Motor neuron (in vitro differentiated cells): ENCODE data around the gene CDO1. TPM values are rescaled to one million over a fixed set of nuclear protein-coding genes. Genes with fewer than 3 reads are reported as not detected.

Experiments used
- ATAC-seq, 8 experiments: fragments of 200-7000 bp; cut with Tn5 transposase; replicated peaks in 6 of 8; 2 replicates each; pipeline ENCODE4 v1.8.0; 2021; ENCODE audit warnings: mild to moderate bottlenecking in 8 of 8, moderate library complexity in 8 of 8
- H3K27ac ChIP-seq, 2 donors: fragments of 250-450 bp; sonication (Bioruptor Pico); 2 replicates each; pipeline ENCODE4 v1.9.0; 2021; ENCODE audit warnings: antibody characterized with exemption in 2 of 2, mild to moderate bottlenecking in 2 of 2, moderate library complexity in 1 of 2
- H3K4me1 ChIP-seq, 2 donors: fragments of 250-450 bp; sonication (Bioruptor Pico); replicated peaks in 1 of 2; 2 replicates each; pipeline ENCODE4 v1.6.1; 2021; ENCODE audit warnings: antibody characterized with exemption in 2 of 2, mild to moderate bottlenecking in 2 of 2, moderate library complexity in 1 of 2
- H3K4me3 ChIP-seq, 5 donors: fragments of 250-450 bp; sonication (Bioruptor Pico); 2 replicates each; pipeline ENCODE4 v1.9.0; 2021; ENCODE audit warnings: antibody characterized with exemption in 5 of 5, mild to moderate bottlenecking in 5 of 5, moderate library complexity in 4 of 5
- WGBS, 10 experiments: fragments of 450-650 bp; shearing (Covaris generic); methylation state at CpG; one replicate each; pipeline ENCODE4 v1.0.0; 2022; 5-methylcytosine and 5-hydroxymethylcytosine counted together
- in situ Hi-C, 9 experiments: fragments of 400-800 bp; cut with MboI; loops; one replicate each; pipeline ENCODE4 v1.15.0; 2021; ENCODE audit warnings: low sequenced_read_pairs in 9 of 9, low pct_unique_long_range_greater_than_20kb in 2 of 9; ENCODE audit not compliant: unreplicated experiment in 9 of 9
- total RNA-seq, 8 experiments: library from RNA; unstranded; fragments of 300-600 nt; gene quantifications; 2 replicates each; pipeline versions ENCODE4 v1.2.3 to v1.2.4, GENCODE V29; 2022

Gene CDO1
- total RNA-seq, 8 experiments from 2014 or later = 0.36 to 158 (median 36.0) TPM

DNA sequence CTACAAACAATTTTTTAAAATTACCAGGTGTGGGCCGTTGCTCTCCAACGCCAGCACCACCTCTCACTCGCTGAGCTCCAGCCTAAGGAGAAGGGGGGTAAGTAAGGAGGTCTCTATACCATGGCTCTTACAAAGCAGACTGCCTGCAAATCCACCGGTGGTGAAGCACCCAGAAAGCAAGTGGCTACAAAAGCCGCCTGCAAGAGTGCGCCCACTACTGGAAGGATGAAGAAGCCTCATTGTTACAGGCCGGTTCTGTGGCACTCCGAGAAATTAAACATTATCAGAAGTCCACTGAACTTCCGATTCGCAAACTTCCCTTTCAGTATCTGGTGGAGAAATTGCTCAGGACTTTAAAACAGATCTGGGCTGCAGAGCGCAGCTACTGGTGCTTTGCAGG, 46.0 kb downstream of the CDO1 start:
- 37 to 96% (median 73%) methylated on average over 1 to 10 of the region's 11 CpGs; no CpG with 5 or more reads in 4 of the 10 experiments for WGBS, 10 experiments

DNA sequence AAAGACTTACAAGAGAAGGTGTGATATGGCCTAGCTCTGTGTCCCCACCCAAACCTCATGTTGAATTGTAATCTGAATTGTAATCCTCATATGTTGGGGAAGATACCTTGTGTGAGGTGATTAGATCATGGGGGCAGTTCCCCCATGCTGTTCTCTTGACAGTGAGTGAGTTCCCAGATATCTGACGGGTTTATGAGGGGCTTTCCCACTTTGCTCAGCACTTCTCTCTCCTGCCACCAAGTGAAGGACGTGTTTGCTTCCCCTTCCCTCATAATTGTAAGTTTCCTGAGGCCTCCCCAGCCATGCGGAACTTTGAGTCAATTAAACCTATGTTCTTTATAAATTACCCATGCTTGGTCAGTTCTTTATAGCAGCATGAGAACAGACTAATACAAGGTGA, 49.0 kb downstream of the CDO1 start:
- Histone ChIP-seq H3K4me3 (no peak overlapping the region), H3K4me1 (no peaks in the 10 kb centered on the region), H3K27ac (no peak overlapping the region)
- in situ Hi-C loops = no loop called here
- 20 to 80% (median 61%) methylated on average over 1 to 3 of the region's 3 CpGs; no CpG with 5 or more reads in 4 of the 10 experiments for WGBS, 10 experiments
- no peak for ATAC-seq

More for the DNA sequence above, 46.0 kb downstream of the CDO1 start:
- no peak for ATAC-seq
- Histone ChIP-seq H3K4me3 (no peak overlapping the region), H3K27ac (no peak overlapping the region), H3K4me1 (no peaks in the 10 kb centered on the region)
- in situ Hi-C loops = no loop called here

DNA sequence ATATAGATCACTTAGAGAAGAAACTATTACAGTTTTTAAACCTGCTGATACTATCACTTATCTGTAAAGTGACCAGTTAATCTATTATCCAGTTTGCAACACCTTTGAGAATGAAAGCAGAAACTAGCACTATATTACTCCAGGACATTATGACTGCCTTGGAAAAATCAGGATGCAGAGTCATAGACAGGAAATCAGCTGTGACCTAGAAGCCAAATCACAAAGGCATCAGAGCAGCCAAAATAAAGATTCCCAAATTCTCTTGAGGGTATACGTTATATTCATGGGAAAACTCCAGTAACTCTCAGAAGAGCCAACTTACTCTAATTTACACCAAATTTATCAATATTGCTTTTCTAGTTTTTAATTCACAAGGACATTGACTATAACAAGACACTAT, 49.9 kb downstream of the CDO1 start:
- in situ Hi-C loops = no loop called here
- H3K4me1 ChIP-seq = no peaks in the 10 kb centered on the region
- 50 to 100% (median 86%) methylated on average over 1 of the region's 1 CpG; no CpG with 5 or more reads in 5 of the 10 experiments for WGBS, 10 experiments
- H3K4me3 ChIP-seq = no peak overlapping the region
- no peak for ATAC-seq
- H3K27ac ChIP-seq = no peak overlapping the region

DNA sequence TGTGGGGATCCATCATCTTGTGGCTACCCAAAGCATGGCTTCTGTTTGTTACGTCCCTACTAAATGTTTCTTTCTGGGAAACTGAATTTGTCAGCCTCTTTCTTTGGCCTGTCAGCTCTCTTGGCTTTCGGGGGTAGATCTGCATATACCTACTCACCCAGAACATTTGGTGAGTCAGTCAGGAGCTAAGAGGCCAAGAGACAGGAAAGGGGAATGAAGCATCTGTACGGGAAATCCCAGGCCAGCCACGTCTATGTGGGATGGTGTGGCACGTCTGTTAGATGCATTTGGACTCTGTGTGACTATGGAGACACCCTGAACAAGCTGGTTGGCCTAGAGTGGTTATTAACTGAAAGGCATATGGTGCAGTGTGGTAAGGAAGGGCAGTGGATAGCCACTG, 58.1 kb downstream of the CDO1 start:
- Histone ChIP-seq H3K4me1 (no peaks in the 10 kb centered on the region), H3K4me3 (no peak overlapping the region), H3K27ac (no peak overlapping the region)
- in situ Hi-C loops = no loop called here
- 40 to 90% (median 85%) methylated on average over 2 to 3 of the region's 5 CpGs; no CpG with 5 or more reads in 7 of the 10 experiments for WGBS, 10 experiments
- no peak for ATAC-seq

DNA sequence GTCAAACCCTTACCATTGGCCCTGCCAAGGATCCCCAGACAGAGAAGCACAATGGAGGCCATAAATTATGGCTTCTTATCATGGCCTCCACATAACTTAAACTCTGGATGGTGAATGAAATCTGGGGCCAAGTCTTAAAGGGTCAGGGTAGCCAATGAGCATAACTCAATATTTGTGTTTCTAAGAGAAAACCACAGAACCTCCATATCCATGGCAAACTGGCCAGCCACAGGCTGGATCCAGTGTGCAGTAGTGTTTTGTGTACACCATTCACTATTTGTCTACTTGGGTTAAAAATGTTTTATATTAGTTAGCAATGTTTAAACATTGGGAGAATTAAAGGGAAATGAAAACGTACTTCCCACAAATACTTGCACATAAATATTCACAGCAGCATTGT, 60.8 kb downstream of the CDO1 start:
- ATAC-seq = peak in 1 of 8 experiments; percentile 91
- WGBS, 10 experiments = 0 to 89% (median 50%) methylated on average over 1 of the region's 1 CpG; no CpG with 5 or more reads in 2 of the 10 experiments

More for the DNA sequence above, 60.8 kb downstream of the CDO1 start:
- Histone ChIP-seq H3K4me3 (no peak overlapping the region), H3K4me1 (no peaks in the 10 kb centered on the region), H3K27ac (no peak overlapping the region)
- in situ Hi-C loops = no loop called here

Other genes with a start within 250 kb of the CDO1 start
- 1 to 10 TPM in 6 of 8 experiments, under 1 TPM in 1, not detected in 1; 0.82 to 3.2 (median 1.1) TPM for gene TICAM2, start 214.2 kb downstream of the CDO1 start, total RNA-seq
- gene TMED7, start 190.6 kb downstream of the CDO1 start, total RNA-seq = 100 to 1,000 TPM in 1 of 8 experiments, 10 to 100 TPM in 7; 44.5 to 110 (median 67.5) TPM
- 10 to 100 TPM; 30.8 to 64.0 (median 43.1) TPM for gene ATG12, start 24.9 kb upstream of the CDO1 start, total RNA-seq
- 10 to 100 TPM; 35.4 to 92.3 (median 59.6) TPM for gene AP3S1, start 25.3 kb upstream of the CDO1 start, total RNA-seq
- 1 to 10 TPM in 3 of 8 experiments, under 1 TPM in 4, not detected in 1; 0.25 to 1.9 (median 0.73) TPM for gene LVRN, start 145.8 kb upstream of the CDO1 start, total RNA-seq
- under 1 TPM in 2 of 8 experiments, not detected in 6; 0.21 to 0.28 TPM for gene ARL14EPL, start 215.8 kb upstream of the CDO1 start, total RNA-seq